T-helper 2 cell treated with Interferon-gamma antibody and Interleukin-4, amounts not matched to agents 5 μg/mL and 100 μg/mL, for 36 hours (primary cell): ENCODE measurements around the gene RHOH.
"Not testable (repeated sequence)": the region's sequence is repeated elsewhere in the genome, so short reads cannot be mapped to it uniquely, and the experiment has no call there.

Experiments
- DNase-seq: peaks from one replicate; pipeline ENCODE4 v3.0.0; 2021; ENCODE audit warnings: low spot score
- H3K27ac Mint-ChIP-seq: one replicate; pipeline ENCODE4 v1.8.0; 2021; ENCODE audit warnings: mild to moderate bottlenecking, mixed read lengths
- H3K27me3 Mint-ChIP-seq: one replicate; pipeline ENCODE4 v1.8.0; 2021; ENCODE audit warnings: low read depth, mixed read lengths
- H3K36me3 Mint-ChIP-seq: one replicate; pipeline ENCODE4 v1.8.0; 2021; ENCODE audit warnings: low read depth, mixed read lengths
- H3K4me1 Mint-ChIP-seq: one replicate; pipeline ENCODE4 v1.8.0; 2021; ENCODE audit warnings: low read depth, mixed read lengths
- H3K4me3 Mint-ChIP-seq: one replicate; pipeline ENCODE4 v1.8.0; 2022; ENCODE audit warnings: mild to moderate bottlenecking, moderate library complexity, mixed read lengths
- H3K9me3 Mint-ChIP-seq: one replicate; pipeline ENCODE4 v1.8.0; 2021; ENCODE audit warnings: mixed read lengths

RHOH gene

GRCh38 chr4:40196724-40197281, at the start of gene RHOH:
Gene RHOH, plus strand, starts transcription at chr4:40197031. Its CDS starts 46,356 bp downstream, at chr4:40243387.
- H3K9me3 Mint-ChIP-seq, result no peaks in the 10 kb centered on the region
- no peaks in the 10 kb centered on the region for H3K27me3 Mint-ChIP-seq

GRCh38 chr4:40147490-40147889, 49.3 kb upstream of the RHOH start:
- H3K36me3 Mint-ChIP-seq, result peaks cover 59% of the 10 kb centered on the region
- not testable (repeated sequence) for H3K27me3 Mint-ChIP-seq, H3K4me3 Mint-ChIP-seq, H3K27ac Mint-ChIP-seq, DNase-seq
- peaks cover 11% of the 10 kb centered on the region for H3K4me1 Mint-ChIP-seq
- H3K9me3 Mint-ChIP-seq, result peaks cover 13% of the 10 kb centered on the region

More at GRCh38 chr4:40196724-40197281, at the start of gene RHOH:
- Mint-ChIP-seq H3K27ac (peak within 1 kb of the TSS; percentile 97), H3K36me3 (peaks cover 54% of the 10 kb centered on the region), H3K4me3 (peak within 1 kb of the TSS; percentile 95), H3K4me1 (peaks cover 54% of the 10 kb centered on the region)
- peak; percentile 77 for DNase-seq

GRCh38 chr4:40149960-40150385, 46.9 kb upstream of the RHOH start:
- H3K4me1 Mint-ChIP-seq, result peaks cover 8% of the 10 kb centered on the region
- no peak overlapping the region for H3K4me3 Mint-ChIP-seq
- DNase-seq, result peak; percentile 59
- H3K36me3 Mint-ChIP-seq, result peaks cover 53% of the 10 kb centered on the region
- H3K9me3 Mint-ChIP-seq, result peaks cover 13% of the 10 kb centered on the region
- peak overlapping the region; percentile 63 for H3K27ac Mint-ChIP-seq
- H3K27me3 Mint-ChIP-seq, result no peaks in the 10 kb centered on the region

GRCh38 chr4:40150932-40151331, 45.9 kb upstream of the RHOH start:
- Mint-ChIP-seq H3K27ac (no peak overlapping the region), H3K27me3 (no peaks in the 10 kb centered on the region), H3K4me3 (no peak overlapping the region), H3K4me1 (peaks cover 8% of the 10 kb centered on the region), H3K36me3 (peaks cover 53% of the 10 kb centered on the region), H3K9me3 (peaks cover 13% of the 10 kb centered on the region)
- DNase-seq, result no peak

- peaks cover 13% of the 10 kb centered on the region for H3K9me3 Mint-ChIP-seq
- DNase-seq, result no peak
- H3K4me3 Mint-ChIP-seq, result no peak overlapping the region
- H3K27ac Mint-ChIP-seq, result no peak overlapping the region
- peaks cover 8% of the 10 kb centered on the region for H3K4me1 Mint-ChIP-seq
- H3K36me3 Mint-ChIP-seq, result peaks cover 47% of the 10 kb centered on the region
- H3K27me3 Mint-ChIP-seq, result no peaks in the 10 kb centered on the region
Measured at GRCh38 chr4:40152637-40153036, 44.2 kb upstream of the RHOH start.

- no peak overlapping the region for H3K4me3 Mint-ChIP-seq
- no peak for DNase-seq
- peaks cover 3% of the 10 kb centered on the region for H3K4me1 Mint-ChIP-seq
- peaks cover 31% of the 10 kb centered on the region for H3K36me3 Mint-ChIP-seq
- no peak overlapping the region for H3K27ac Mint-ChIP-seq
- H3K27me3 Mint-ChIP-seq, result no peaks in the 10 kb centered on the region
- H3K9me3 Mint-ChIP-seq, result no peaks in the 10 kb centered on the region
Measured at GRCh38 chr4:40157436-40157835, 39.4 kb upstream of the RHOH start.

GRCh38 chr4:40160258-40160657, 36.6 kb upstream of the RHOH start:
- H3K36me3 Mint-ChIP-seq, result peaks cover 28% of the 10 kb centered on the region
- no peaks in the 10 kb centered on the region for H3K27me3 Mint-ChIP-seq
- H3K4me3 Mint-ChIP-seq, result no peak overlapping the region
- H3K4me1 Mint-ChIP-seq, result no peaks in the 10 kb centered on the region
- no peaks in the 10 kb centered on the region for H3K9me3 Mint-ChIP-seq
- no peak overlapping the region for H3K27ac Mint-ChIP-seq
- no peak for DNase-seq

- Mint-ChIP-seq H3K27me3 (no peaks in the 10 kb centered on the region), H3K4me3 (no peak overlapping the region), H3K27ac (no peak overlapping the region), H3K9me3 (peaks cover 10% of the 10 kb centered on the region), H3K36me3 (peaks cover 36% of the 10 kb centered on the region), H3K4me1 (peaks cover 2% of the 10 kb centered on the region)
- no peak for DNase-seq
Measured at GRCh38 chr4:40164459-40164858, 32.4 kb upstream of the RHOH start.

GRCh38 chr4:40165916-40166315, 30.9 kb upstream of the RHOH start:
- peaks cover 31% of the 10 kb centered on the region for H3K36me3 Mint-ChIP-seq
- H3K27ac Mint-ChIP-seq, result no peak overlapping the region
- peaks cover 10% of the 10 kb centered on the region for H3K9me3 Mint-ChIP-seq
- DNase-seq, result no peak
- H3K4me1 Mint-ChIP-seq, result peaks cover 5% of the 10 kb centered on the region
- H3K27me3 Mint-ChIP-seq, result no peaks in the 10 kb centered on the region
- H3K4me3 Mint-ChIP-seq, result no peak overlapping the region

- Mint-ChIP-seq H3K9me3 (peaks cover 10% of the 10 kb centered on the region), H3K27me3 (no peaks in the 10 kb centered on the region), H3K36me3 (peaks cover 20% of the 10 kb centered on the region), H3K4me3 (no peak overlapping the region), H3K4me1 (peaks cover 12% of the 10 kb centered on the region), H3K27ac (no peak overlapping the region)
- no peak for DNase-seq
Measured at GRCh38 chr4:40168070-40168469, 28.8 kb upstream of the RHOH start.

- DNase-seq, result no peak
- peaks cover 15% of the 10 kb centered on the region for H3K36me3 Mint-ChIP-seq
- peaks cover 21% of the 10 kb centered on the region for H3K4me1 Mint-ChIP-seq
- no peak overlapping the region for H3K27ac Mint-ChIP-seq
- H3K9me3 Mint-ChIP-seq, result peaks cover 10% of the 10 kb centered on the region
- no peak overlapping the region for H3K4me3 Mint-ChIP-seq
- H3K27me3 Mint-ChIP-seq, result no peaks in the 10 kb centered on the region
Measured at GRCh38 chr4:40170588-40170987, 26.2 kb upstream of the RHOH start.

- Mint-ChIP-seq H3K9me3 (no peaks in the 10 kb centered on the region), H3K27me3 (no peaks in the 10 kb centered on the region), H3K36me3 (peaks cover 3% of the 10 kb centered on the region), H3K27ac (peak overlapping the region; percentile 70), H3K4me1 (peaks cover 25% of the 10 kb centered on the region), H3K4me3 (peak overlapping the region; percentile 48)
- no peak for DNase-seq
Measured at GRCh38 chr4:40173470-40173875, 23.4 kb upstream of the RHOH start.

- Mint-ChIP-seq H3K4me1 (peaks cover 31% of the 10 kb centered on the region), H3K4me3 (no peak overlapping the region), H3K36me3 (peaks cover 1% of the 10 kb centered on the region), H3K27me3 (no peaks in the 10 kb centered on the region), H3K9me3 (no peaks in the 10 kb centered on the region), H3K27ac (no peak overlapping the region)
- no peak for DNase-seq
Measured at GRCh38 chr4:40176602-40177001, 20.2 kb upstream of the RHOH start.

- no peak overlapping the region for H3K4me3 Mint-ChIP-seq
- peaks cover 31% of the 10 kb centered on the region for H3K4me1 Mint-ChIP-seq
- no peaks in the 10 kb centered on the region for H3K27me3 Mint-ChIP-seq
- H3K36me3 Mint-ChIP-seq, result peaks cover 1% of the 10 kb centered on the region
- no peak for DNase-seq
- no peak overlapping the region for H3K27ac Mint-ChIP-seq
- H3K9me3 Mint-ChIP-seq, result no peaks in the 10 kb centered on the region
Measured at GRCh38 chr4:40177591-40177990, 19.2 kb upstream of the RHOH start.

GRCh38 chr4:40178672-40179071, 18.2 kb upstream of the RHOH start:
- no peaks in the 10 kb centered on the region for H3K27me3 Mint-ChIP-seq
- H3K36me3 Mint-ChIP-seq, result peaks cover under 1% of the 10 kb centered on the region
- DNase-seq, result no peak
- H3K27ac Mint-ChIP-seq, result no peak overlapping the region
- no peaks in the 10 kb centered on the region for H3K9me3 Mint-ChIP-seq
- H3K4me1 Mint-ChIP-seq, result peaks cover 25% of the 10 kb centered on the region
- H3K4me3 Mint-ChIP-seq, result no peak overlapping the region
